HG02763 (cell line): ENCODE measurements around the gene PRRT3.

Experiments
- ATAC-seq: cut with Tn5 transposase; IDR thresholded peaks from one replicate; pipeline ENCODE4 v1.9.1; 2021; ENCODE audit warnings: mild to moderate bottlenecking, moderate library complexity; ENCODE audit not compliant: unreplicated experiment

PRRT3 gene

GRCh38 chr3:9951962-9952805 is at the start of gene PRRT3:
Gene PRRT3 (minus strand): TSS chr3:9952408. CDS start chr3:9950115, 2,293 bp downstream.
- no peak for ATAC-seq

GRCh38 chr3:10000686-10001085 is 48.5 kb upstream of the PRRT3 start:
- ATAC-seq, result no peak

- ATAC-seq, result no peak
These were observed 42.1 kb upstream of the PRRT3 start for GRCh38 chr3:9994086-9994844.

GRCh38 chr3:9986230-9986725 is 34.1 kb upstream of the PRRT3 start:
- ATAC-seq, result peak; percentile 25

- ATAC-seq, result no peak
These were observed 28.0 kb upstream of the PRRT3 start for GRCh38 chr3:9980251-9980650.

GRCh38 chr3:9978710-9979305 is 26.6 kb upstream of the PRRT3 start:
- ATAC-seq, result no peak

- no peak for ATAC-seq
These were observed 24.8 kb upstream of the PRRT3 start for GRCh38 chr3:9976721-9977709.

- no peak for ATAC-seq
These were observed 17.9 kb upstream of the PRRT3 start for GRCh38 chr3:9970020-9970652.

- no peak for ATAC-seq
These were observed 17.4 kb upstream of the PRRT3 start for GRCh38 chr3:9969632-9970019.

- no peak for ATAC-seq
These were observed 14.6 kb upstream of the PRRT3 start for GRCh38 chr3:9966841-9967240.

- no peak for ATAC-seq
These were observed 13.1 kb upstream of the PRRT3 start for GRCh38 chr3:9965200-9965875.

- ATAC-seq, result no peak
These were observed 5.0 kb upstream of the PRRT3 start for GRCh38 chr3:9957214-9957613.

GRCh38 chr3:9955611-9956352 is 3.6 kb upstream of the PRRT3 start:
- no peak for ATAC-seq

GRCh38 chr3:9955067-9955502 is 2.9 kb upstream of the PRRT3 start:
- ATAC-seq, result no peak

- no peak for ATAC-seq
These were observed 628 bp downstream of the PRRT3 start for GRCh38 chr3:9951598-9951961.

- ATAC-seq, result no peak
These were observed 1.1 kb downstream of the PRRT3 start for GRCh38 chr3:9951126-9951525.

- no peak for ATAC-seq
These were observed 2.6 kb downstream of the PRRT3 start for GRCh38 chr3:9949626-9950025.

GRCh38 chr3:9949115-9949514 is 3.1 kb downstream of the PRRT3 start:
- ATAC-seq, result no peak

GRCh38 chr3:9948586-9948985 is 3.6 kb downstream of the PRRT3 start:
- no peak for ATAC-seq
